NCI-H128 (cell line): ENCODE measurements around the gene CTPS2.
"Not testable (repeated sequence)": the region's sequence is repeated elsewhere in the genome, so short reads cannot be mapped to it uniquely, and the experiment has no call there.

ENCODE experiments used
- DNase-seq: peaks from one replicate; lab custom pipeline; 2025; ENCODE audit not compliant: unreplicated experiment; lab: John Stamatoyannopoulos, UW

CTPS2 gene

DNA sequence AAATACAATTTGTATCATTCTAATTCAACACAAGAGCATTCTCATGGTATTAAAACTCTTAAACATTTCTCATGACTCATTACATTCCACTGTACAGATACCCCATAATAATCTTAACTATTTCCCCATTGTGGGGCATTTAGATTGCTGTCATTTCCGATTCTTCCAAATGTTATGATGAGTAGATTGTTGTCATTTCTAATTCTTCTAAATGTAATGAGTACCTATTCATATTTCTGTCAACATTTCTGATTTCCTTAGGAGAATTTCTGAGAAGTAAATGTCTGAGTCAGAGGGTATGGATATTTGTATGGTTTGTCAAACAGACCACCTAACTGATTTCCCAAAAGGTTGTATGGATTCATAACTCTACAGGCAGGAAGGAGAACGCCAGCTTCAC lies 54.2 kb downstream of the CTPS2 start:
- DNase-seq = no peak

GRCh38 chrX:16654093-16654492 lies 58.4 kb downstream of the CTPS2 start:
- no peak for DNase-seq

- no peak for DNase-seq
These were observed 59.0 kb downstream of the CTPS2 start for GRCh38 chrX:16653424-16653823.

DNA sequence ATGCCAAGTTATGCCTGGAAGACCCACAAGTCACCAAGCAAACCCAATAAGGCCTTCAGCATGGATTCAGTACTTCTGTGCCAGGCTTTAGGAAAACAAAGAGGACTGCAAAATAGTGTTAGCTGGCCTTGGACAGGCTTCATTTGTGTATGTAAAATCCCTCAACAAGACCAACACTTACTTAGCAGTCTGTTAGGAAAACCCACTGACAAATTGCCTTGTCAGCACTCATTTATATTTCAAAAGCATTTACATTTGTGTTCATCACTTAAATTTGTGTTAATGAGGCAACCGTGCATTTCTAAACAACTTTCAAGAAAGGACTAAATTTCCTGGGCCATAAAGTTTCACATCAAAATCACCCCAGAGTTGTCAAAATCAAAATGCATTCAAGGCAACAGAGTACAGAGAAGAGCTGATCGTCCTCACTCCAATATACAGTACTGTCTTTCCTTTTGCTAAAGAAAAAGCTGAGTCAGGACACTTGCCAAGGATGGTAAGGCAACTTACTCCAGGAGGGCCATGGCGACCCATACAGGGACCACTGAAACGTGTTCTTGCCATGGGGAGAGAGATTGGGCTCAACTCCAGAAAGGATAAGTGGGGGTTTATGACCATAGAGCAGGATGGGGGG lies 61.0 kb downstream of the CTPS2 start:
- no peak for DNase-seq

DNA sequence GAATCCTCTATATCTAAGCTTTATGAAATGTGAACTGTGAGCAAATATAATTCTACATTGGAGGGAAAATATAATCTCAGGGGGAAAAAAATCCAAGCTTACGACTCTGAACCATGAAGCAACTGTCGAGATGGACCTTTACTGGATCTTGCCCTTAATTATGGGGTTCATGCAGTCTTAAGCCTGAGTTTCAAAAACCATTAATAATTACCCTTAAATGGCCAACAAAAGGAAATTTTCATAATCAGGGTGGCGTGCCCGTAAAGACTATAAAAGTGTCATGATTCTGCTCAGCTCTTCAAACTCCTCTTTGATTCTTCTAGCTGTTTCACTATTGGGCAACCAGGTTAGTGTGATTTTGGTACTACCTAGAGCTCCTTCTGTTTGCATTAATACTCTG lies 62.6 kb downstream of the CTPS2 start, which contains the start of gene S100G:
S100G (plus strand) TSS at position 301 of the 400 bp plus-strand sequence. CDS start 849 bp downstream, outside the sequence.
- DNase-seq = no peak

DNA sequence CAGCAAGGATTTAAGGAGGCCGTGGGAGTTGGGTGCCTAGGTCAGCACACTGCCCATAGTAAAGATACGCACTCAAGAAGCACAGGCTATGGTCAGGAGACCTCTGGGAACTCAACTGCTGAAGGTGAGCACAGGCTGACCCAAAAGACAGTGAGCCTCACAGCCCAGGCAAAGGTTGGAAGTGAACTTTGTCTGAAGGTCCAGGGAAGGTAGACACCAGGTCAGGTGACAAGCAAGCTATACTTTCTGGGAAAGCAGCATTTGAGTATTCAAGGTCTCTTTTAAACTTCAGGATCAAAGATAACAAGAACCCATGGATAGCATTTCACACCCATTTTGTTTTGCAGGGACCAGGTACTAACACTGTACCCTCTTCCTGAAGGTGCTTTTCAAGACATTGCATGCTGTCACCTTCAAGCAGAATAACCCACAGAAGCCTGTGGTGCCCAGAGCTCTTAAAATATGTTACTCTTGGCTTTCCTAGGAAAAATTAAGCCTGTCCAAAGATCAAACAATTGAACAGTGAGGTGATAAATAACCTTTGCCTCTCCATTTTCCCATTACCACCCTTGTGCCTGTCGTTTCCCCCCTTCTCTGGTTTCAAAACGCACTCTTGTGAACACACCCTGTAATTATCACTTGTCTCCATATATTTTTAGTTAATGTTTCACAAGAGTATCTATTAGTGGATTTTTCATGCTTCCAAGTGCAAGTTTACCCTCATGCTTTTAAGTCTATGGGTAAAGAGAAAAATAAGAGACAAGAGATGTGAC lies 65.9 kb downstream of the CTPS2 start:
- DNase-seq = no peak

- no peak for DNase-seq
These were observed 69.3 kb downstream of the CTPS2 start for GRCh38 chrX:16643176-16643575.

DNA sequence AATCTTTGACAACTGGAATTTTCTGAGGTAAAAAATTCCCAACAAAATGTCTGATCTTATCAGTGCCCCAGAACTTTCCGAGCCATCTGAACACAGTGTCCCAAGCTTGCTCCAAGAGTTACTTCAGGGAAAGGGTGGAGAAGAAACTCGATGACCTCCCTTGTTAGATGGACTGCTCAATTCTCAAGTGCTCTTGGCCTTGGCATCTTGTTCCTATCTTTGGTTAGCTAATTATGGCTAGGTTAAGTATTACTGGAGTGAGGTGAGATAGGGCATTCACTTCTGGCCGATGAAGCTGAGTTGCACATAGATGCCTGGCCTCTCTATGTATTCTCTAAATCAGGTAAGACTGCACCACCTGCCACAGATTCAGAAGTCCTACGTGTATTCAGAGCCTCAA lies 71.6 kb downstream of the CTPS2 start:
- DNase-seq = no peak

GRCh38 chrX:16639966-16640365 lies 72.5 kb downstream of the CTPS2 start:
- DNase-seq = no peak

- no peak for DNase-seq
These were observed 73.9 kb downstream of the CTPS2 start for GRCh38 chrX:16638533-16638932.

- no peak for DNase-seq
These were observed 76.9 kb downstream of the CTPS2 start for GRCh38 chrX:16635596-16635995.

DNA sequence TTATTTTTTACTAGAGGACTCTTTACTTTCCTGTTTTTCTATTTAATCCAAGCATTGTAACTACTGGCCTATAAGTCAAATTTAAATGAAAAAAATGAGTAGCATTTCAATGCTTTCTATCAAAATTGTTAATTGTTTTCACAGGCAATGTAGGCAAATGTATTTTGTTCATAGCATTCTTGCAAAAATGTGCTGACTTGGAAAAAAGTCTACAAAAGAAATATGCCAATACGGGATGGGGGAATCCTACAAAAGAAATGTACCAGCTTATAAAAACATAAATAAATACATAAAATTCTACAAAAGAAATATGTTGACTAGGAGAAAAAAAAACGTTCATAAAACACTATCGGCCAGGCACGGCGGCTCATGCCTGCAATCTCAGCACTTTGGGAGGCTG lies 77.4 kb downstream of the CTPS2 start:
- DNase-seq = no peak

DNA sequence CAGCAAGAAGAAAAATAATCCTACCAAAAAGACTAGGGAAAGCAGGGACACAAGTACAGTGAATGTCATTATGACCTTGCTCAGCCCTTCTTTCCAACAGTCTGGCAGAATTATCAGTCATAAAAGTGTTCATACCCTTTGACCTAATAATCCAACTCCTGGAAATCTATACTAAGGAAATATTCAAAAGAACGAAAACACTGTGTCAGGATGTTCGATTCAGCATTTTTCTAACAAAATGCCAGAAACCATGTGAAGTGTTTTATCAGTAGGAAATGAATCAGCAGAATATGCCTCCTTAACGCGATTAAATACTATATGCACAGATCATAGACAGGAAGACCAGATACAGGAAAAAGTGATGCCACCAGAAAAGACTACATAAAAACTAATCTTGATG lies 78.7 kb downstream of the CTPS2 start:
- DNase-seq = no peak

GRCh38 chrX:16629909-16630308 lies 82.6 kb downstream of the CTPS2 start:
- no peak for DNase-seq

DNA sequence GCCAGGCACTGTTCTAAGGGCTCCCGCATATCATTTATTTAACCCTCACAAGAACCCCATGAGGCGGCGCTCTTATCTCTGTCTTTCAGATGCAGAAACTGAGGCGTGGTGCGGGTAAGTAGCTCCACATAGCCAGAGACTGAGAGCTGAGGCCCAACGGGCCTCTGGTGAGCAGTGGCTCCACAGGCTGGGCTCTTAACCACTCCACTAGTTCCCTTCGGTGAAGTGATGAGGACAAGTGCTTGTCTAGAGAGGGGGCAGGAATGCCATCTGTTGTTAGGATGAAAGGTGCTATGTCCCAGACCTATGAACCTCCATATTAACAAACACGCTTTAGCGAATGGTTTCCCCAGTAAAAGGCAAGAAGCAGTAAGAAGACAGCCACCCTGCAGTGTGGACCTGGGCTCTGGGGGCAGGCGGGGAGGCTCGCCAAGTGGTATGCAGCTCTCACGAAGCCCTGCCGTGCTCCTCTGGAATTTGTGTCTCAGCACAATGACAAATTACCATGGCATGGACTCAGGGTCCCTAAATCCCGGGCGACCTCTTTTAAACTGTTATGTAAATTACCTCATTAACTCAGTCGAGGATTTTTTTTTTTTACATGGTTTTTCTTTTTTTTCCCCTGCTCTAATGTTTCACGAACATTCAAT lies 83.4 kb downstream of the CTPS2 start:
- no peak for DNase-seq

- not testable (repeated sequence) for DNase-seq
These were observed 84.0 kb downstream of the CTPS2 start for GRCh38 chrX:16628511-16628910.

DNA sequence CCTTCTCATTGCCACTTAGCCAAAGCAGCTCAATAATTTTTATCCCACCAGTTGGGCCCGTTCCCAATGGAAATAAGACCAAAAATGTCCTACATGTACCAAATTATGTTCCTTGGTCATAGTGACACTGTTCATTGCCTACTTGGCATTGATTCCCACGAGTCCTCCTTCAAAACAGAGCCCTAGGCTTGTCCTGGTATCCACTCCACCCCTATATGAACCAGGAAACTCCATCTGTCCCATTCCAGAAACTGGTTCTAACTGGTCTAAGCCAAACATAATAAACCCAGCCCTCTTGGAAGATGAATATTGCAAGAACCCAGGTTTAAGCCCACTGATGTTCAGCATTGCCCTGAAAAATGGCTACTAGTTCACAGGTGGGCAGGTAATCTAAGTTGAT lies 93.4 kb downstream of the CTPS2 start:
- DNase-seq = no peak

GRCh38 chrX:16618422-16618821 lies 94.0 kb downstream of the CTPS2 start:
- no peak for DNase-seq

- no peak for DNase-seq
These were observed 95.1 kb downstream of the CTPS2 start for GRCh38 chrX:16617382-16617781.

DNA sequence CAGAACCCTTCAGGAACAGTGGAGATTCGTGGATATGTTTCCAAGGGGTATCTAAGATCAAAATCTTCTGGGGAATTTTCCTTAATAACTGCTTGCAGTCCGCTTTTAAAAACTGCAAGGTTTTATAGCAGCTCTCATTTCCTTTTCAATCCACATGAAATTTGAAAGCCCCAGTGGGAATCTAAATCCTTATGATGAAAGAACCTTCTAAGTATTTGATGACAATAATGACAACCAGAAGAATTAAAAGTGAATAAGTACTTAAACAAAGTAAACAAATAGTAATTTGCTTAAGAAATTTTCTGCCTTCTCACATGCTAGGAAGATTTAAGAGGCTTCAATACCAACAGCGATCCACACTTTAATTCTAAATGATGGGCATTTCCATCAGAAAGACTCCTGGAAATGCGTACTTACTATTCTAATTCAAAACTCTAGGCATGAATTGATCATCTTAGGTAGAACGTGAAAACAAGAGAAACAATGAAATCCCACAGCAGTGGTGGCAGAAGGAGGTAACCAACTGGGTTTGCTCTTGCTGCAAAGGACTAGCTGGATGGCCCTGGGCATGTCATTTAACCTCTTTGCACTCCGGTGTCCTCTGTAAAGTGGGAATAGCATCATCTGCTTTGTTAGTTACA lies 100.1 kb downstream of the CTPS2 start:
- DNase-seq = no peak

DNA sequence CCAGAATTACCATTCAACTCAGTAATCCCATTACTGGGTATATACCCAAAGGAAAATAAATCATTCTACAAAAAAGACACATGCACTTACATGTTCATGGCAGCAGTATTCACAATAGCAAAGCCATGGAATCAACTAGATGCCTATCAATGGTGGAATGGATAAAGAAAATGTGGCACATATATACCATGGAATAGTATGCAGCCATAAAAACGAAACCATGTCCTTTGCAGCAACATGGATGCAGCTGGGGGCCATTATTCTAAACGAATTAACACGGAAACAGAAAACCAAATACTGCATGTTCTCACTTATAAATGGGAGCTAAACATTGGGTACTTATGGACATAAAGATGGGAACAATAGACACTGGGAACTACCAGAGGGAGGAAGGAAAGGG lies 101.8 kb downstream of the CTPS2 start:
- not testable (repeated sequence) for DNase-seq
